RWPE2 (cell line): ENCODE results near the gene CDK11B.

ENCODE experiments used
- ATAC-seq: fragments of 200-7000 bp; cut with Tn5 transposase; 3 replicates; pipeline ENCODE4 v1.9.1; 2021; ENCODE audit warnings: low read depth
- DNase-seq: peaks from one replicate; pipeline ENCODE4 v3.0.0-alpha.2; 2020; ENCODE audit warnings: low spot score
- H3K27ac ChIP-seq: fragments of 450-650 bp; 2 replicates; pipeline ENCODE4 v1.5.1; 2017; ENCODE audit warnings: mild to moderate bottlenecking; ENCODE audit not compliant: poor library complexity, severe bottlenecking
- H3K27me3 ChIP-seq: fragments of 250-450 bp; sonication (Bioruptor Pico); 2 replicates; pipeline ENCODE4 v1.5.1; 2021; ENCODE audit warnings: mild to moderate bottlenecking, moderate library complexity; ENCODE audit not compliant: insufficient read depth, poor library complexity, severe bottlenecking
- H3K36me3 ChIP-seq: fragments of 250-450 bp; sonication (Bioruptor Pico); 2 replicates; pipeline ENCODE4 v1.5.1; 2020; ENCODE audit warnings: low read depth, mild to moderate bottlenecking, moderate library complexity
- H3K4me1 ChIP-seq: fragments of 250-450 bp; sonication (Bioruptor Pico); 2 replicates; pipeline ENCODE4 v1.5.1; 2021; ENCODE audit warnings: mild to moderate bottlenecking, moderate library complexity; ENCODE audit not compliant: insufficient read depth, poor library complexity, severe bottlenecking
- H3K4me3 ChIP-seq: fragments of 250-450 bp; sonication (Bioruptor Pico); 2 replicates; pipeline ENCODE4 v1.5.1; 2021; ENCODE audit warnings: mild to moderate bottlenecking, moderate library complexity; ENCODE audit not compliant: severe bottlenecking
- H3K9me3 ChIP-seq: fragments of 250-450 bp; sonication (Bioruptor Pico); 2 replicates; pipeline ENCODE4 v1.5.1; 2021; ENCODE audit warnings: mild to moderate bottlenecking, moderate library complexity; ENCODE audit not compliant: severe bottlenecking
- TF ChIP-seq, protein P1 (sequence below): fragments of 450-650 bp; IDR thresholded peaks from one replicate; pipeline ENCODE4 v1.5.1; 2017; ENCODE audit warnings: mild to moderate bottlenecking, moderate library complexity; ENCODE audit not compliant: poor library complexity, severe bottlenecking

Gene CDK11B

DNA sequence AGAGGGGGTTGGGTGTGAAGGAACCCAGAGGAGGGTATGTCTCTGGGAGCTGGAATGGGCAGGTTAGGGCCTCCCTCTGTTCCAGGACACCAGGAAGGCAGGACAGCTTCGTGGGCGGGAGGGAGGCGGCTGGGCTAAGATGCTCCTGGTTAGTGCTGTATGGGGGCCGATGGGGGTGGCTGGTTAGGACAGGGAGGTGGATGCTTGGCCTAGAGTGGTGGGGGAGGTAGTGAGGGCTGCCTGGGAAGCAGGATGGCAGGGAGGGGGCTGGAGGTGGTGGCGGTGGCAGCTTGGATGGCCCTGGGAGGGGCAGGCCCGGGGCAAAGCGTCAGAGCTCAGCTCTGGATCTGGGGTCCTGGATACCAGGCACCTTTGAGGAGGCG, 33.0 kb downstream of the CDK11B start:
- Histone ChIP-seq H3K36me3 (no peaks in the 10 kb centered on the region), H3K4me3 (no peak overlapping the region), H3K27me3 (peaks cover 5% of the 10 kb centered on the region), H3K27ac (no peak overlapping the region), H3K4me1 (no peaks in the 10 kb centered on the region), H3K9me3 (no peaks in the 10 kb centered on the region)
- TF ChIP-seq, protein P1, sequence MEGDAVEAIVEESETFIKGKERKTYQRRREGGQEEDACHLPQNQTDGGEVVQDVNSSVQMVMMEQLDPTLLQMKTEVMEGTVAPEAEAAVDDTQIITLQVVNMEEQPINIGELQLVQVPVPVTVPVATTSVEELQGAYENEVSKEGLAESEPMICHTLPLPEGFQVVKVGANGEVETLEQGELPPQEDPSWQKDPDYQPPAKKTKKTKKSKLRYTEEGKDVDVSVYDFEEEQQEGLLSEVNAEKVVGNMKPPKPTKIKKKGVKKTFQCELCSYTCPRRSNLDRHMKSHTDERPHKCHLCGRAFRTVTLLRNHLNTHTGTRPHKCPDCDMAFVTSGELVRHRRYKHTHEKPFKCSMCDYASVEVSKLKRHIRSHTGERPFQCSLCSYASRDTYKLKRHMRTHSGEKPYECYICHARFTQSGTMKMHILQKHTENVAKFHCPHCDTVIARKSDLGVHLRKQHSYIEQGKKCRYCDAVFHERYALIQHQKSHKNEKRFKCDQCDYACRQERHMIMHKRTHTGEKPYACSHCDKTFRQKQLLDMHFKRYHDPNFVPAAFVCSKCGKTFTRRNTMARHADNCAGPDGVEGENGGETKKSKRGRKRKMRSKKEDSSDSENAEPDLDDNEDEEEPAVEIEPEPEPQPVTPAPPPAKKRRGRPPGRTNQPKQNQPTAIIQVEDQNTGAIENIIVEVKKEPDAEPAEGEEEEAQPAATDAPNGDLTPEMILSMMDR, result no peak
- no peak for DNase-seq
- no peak for ATAC-seq

DNA sequence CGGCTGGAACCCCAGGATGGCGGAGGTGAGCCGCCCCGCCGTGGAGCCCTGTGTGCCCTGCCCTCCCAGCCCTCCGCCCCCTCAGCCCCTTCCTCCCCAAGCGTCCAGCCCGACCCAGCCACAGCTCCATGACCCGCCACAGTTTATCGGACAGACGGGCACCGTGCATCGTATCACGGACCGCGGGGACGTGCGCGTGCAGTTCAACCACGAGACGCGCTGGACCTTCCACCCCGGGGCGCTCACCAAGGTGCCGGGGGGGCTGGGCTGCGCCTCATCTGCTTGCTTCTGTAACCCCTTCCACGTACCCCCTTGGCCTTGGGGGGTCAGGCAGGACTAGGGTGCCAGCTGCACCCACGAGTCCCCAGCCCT, 33.4 kb downstream of the CDK11B start:
- TF ChIP-seq, protein P1, result no peak
- DNase-seq (peak; percentile 63), ATAC-seq (no peak)
- Histone ChIP-seq H3K4me1 (no peaks in the 10 kb centered on the region), H3K4me3 (no peak overlapping the region), H3K9me3 (no peaks in the 10 kb centered on the region), H3K36me3 (no peaks in the 10 kb centered on the region), H3K27ac (no peak overlapping the region), H3K27me3 (peaks cover 1% of the 10 kb centered on the region)

DNA sequence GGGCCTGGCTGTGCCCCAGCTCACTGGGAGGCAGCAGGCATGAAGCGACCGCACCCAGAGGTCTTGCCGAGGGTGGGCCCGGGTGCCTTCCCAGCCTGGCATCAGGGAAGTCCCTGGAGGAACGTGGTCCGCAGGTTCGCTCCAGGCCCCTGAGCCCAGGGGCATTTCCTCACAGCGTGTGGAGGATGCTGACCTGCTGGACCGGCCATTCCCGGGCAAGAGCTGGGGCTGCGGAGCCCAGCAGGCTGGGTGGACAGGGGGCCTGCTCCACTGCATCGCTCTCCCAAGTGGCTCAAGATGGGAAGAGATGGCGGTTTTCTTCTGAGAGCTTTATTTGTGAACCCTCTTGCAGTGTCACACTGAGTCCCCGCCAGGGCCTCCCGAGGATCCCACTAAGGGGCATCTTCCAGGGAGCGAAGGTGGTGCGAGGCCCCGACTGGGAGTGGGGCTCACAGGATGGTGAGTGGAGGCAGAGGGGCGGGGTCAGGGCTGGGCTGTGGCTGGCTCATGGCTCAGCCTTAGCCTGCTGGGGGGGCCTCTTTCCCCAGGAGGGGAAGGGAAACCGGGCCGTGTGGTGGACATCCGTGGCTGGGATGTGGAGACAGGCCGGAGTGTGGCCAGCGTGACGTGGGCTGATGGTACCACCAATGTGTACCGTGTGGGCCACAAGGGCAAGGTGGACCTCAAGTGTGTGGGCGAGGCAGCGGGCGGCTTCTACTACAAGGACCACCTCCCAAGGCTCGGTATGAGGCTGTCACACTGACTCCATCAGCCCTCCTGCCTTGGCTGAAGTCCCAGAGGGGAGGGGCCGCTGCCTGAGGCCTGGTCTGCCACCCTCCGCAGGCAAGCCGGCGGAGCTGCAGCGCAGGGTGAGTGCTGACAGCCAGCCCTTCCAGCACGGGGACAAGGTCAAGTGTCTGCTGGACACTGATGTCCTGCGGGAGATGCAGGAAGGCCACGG, 34.1 kb downstream of the CDK11B start:
- Histone ChIP-seq H3K27me3 (no peaks in the 10 kb centered on the region), H3K4me3 (no peak overlapping the region), H3K27ac (no peak overlapping the region), H3K36me3 (no peaks in the 10 kb centered on the region), H3K4me1 (no peaks in the 10 kb centered on the region), H3K9me3 (no peaks in the 10 kb centered on the region)
- no peak for ATAC-seq
- DNase-seq, result peak; percentile 62
- TF ChIP-seq, protein P1, result no peak

DNA sequence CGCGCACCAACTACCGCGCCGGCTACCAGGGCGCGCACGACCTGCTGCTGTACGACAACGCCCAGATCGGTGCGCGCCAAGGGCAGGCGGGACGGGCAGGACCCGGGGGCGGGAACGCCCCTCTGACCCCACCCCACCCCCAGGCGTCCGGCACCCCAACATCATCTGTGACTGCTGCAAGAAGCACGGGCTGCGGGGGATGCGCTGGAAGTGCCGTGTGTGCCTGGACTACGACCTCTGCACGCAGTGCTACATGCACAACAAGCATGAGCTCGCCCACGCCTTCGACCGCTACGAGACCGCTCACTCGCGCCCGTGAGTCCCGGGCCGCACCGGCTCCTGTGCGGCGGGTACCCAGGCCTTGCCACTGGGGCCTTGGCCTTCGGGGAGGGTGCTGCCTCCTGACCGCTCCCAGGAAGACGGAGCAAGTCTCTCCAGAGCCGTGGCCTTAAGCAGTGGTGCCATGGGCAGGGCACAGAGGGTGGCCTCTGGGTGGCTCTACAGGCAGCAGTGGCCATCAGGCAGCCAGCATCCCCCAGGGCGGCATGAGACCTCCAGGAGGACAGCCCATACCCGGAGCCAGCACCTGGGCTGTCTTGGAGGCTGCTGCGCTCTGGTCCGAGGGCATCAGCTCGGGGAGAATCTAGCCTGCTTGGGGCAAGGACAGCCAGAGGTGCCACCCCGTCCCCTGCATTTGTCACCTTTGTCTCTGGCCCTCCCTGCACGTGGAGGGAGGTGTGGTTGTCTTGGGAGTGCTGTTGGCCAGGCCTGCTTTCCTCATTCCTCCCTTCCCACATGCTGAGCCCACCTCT, 35.0 kb downstream of the CDK11B start:
- Histone ChIP-seq H3K4me1 (no peaks in the 10 kb centered on the region), H3K36me3 (no peaks in the 10 kb centered on the region), H3K27ac (no peak overlapping the region), H3K9me3 (no peaks in the 10 kb centered on the region), H3K27me3 (no peaks in the 10 kb centered on the region), H3K4me3 (no peak overlapping the region)
- TF ChIP-seq, protein P1, result no peak
- ATAC-seq (no peak), DNase-seq (peak; percentile 65)
